HG03571 (cell line): ENCODE data around the gene ERI2.
"Not testable (repeated sequence)": the region's sequence is repeated elsewhere in the genome, so short reads cannot be mapped to it uniquely, and the experiment has no call there.

Experiments
- ATAC-seq: cut with Tn5 transposase; IDR thresholded peaks from one replicate; pipeline ENCODE4 v1.9.1; 2021; ENCODE audit not compliant: unreplicated experiment

ERI2 gene

DNA sequence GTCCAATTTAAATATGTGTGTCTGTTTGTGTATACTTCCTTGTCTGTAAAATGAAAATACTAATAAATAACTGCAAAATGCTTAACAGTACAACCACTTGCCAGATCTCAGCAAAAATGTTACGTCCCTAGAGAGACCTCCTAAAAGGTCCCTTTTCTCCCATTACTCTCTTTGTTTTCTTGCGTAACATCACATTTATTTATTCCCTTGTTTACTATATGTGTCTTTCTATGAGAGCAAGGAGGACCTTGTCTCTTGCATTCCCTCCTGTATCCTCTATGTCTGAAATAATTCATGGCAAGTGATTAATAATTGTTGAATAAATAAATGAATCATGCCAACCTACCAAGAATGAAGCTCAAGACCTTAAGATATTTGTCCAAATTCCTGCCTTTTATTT, 40.5 kb downstream of the ERI2 start:
- ATAC-seq, result no peak

DNA sequence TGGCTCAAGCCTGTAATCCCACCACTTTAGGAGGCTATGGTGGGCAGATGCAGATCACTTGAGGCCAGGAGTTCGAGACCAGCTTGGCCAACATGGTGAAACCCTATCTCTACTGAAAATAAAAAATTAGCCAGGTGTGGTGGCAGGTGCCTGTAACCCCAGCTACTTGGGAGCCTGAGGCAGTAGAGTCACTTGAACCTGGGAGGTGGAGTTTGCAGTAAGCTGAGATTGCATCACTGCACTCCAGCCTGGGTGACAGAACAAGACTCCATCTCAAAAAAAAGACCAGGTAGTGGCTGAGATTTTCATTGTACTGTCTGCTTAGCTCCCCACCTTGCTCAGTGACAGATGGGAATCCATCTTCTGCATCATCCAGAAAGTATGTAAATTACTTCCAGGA, 41.8 kb downstream of the ERI2 start:
- not testable (repeated sequence) for ATAC-seq

DNA sequence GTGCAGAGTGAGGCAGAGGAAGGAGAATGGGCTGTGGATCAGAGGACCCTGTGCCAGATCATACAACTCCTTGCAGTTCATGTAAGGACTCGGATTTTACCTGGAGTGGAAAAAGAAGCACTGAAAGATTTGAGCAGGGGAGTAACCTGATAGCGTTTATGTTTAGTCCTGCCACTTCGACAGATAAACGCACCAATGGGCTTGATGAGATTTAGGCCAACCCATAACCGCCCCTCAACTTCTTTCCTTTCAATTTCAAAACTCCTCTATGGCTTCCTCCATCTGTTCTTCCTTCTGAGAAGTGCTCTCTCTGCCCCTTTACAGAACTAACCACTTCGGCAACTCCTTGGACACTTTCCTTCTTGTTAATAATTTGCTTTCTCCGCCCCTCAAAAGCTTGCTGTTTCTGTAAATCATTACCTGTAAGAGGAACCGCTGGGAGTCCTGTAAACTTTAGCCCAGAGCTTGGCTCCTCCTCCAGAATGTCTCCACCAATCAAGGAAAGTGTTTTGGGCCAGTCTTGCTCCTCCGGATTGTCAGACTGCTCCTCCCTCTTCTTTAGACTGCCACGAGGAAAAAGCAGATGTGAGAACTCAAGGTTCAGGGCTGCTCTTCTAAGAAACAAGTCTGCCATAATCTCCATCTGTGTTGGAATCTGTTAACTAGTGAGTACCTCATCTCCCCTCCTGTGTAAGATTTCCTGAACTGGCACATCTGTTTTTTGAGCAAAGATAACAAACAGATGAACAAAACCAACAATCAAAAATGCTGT, 42.6 kb downstream of the ERI2 start, which contains the start of gene ACSM3:
TSS of gene ACSM3 (plus strand) at position 554 of the 772 bp plus-strand sequence. CDS start 6,021 bp downstream, outside the sequence.
- ATAC-seq, result peak; percentile 99

DNA sequence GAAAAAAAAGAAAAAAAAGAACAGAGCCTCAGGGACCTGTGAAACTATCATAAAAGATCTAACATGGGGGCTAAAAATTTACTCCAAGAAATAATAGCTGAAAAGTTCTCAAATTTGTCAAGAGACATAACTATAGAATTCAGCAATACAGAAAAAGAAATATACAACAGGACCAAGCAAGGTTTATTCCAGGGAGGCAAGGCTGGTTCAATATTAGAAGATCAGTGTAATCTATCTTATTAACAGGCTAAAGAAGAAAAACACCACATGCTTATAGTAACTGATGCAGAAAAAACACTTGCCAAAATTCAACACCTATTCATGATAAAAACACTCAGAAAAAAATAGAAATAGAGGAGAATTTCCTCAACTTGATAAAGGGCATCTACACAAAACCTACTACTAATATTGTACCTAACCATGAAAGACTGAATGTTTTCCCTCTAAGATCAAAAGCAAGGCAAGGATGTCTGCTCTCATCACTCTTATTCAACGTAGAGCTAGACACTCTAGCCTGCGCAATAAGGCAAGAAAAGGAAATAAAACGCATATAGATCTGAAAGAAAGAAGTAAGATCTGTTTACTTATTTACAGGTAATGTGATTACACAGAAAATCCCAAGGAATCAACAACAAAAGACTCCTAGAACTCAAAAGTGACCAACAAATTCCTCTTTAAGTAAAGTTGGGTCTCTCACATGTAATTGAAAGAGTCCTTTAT, 43.7 kb downstream of the ERI2 start:
- ATAC-seq, result no peak

DNA sequence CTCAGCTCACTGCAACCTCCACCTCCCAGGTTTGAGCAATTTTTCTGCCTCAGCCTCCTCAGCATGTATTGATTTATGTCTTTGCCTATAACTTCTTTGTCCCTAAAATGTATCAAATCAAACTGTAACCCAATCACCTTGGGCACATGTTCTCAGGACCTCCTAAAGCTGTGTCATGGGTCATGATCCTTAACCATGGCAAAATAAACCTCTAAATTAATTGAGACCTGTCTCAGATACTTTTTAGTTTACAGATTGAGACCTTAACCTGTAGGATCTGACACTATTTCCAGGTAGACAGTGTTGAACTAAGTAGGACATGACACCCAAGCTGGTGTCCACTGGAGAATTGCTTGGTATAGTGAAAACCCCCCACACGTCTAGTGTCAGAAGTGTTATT, 45.1 kb downstream of the ERI2 start:
- ATAC-seq, result no peak

DNA sequence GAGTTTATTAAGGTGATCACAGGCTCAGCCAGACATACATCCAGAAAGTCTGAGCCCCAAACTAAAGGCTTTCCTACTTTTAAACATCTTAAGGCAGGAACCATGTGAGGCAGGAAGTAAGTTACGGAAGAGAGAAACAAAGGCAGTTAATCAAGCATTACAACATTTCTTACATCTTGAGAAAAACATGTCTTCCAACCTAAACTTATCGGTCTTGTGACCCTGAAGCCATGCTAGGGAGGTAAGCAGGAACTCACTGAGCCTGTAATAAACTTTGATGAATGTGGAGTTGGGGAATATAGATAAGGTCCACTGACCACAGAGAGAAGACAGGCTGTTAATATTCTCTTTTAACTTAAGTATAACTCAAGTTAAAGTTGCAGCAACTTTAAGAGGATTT, 45.9 kb downstream of the ERI2 start:
- no peak for ATAC-seq

DNA sequence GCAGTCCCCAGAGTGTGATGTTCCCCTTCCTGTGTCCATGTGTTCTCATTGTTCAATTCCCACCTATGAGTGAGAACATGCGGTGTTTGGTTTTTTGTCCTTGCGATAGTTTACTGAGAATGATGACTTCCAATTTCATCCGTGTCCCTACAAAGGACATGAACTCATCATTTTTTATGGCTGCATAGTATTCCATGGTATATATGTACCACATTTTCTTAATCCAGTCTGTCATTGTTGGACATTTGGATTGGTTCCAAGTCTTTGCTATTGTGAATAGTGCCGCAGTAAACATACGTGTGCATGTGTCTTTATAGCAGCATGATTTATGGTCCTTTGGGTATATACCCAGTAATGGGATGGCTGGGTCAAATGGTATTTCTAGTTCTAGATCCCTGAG, 50.5 kb downstream of the ERI2 start:
- not testable (repeated sequence) for ATAC-seq

DNA sequence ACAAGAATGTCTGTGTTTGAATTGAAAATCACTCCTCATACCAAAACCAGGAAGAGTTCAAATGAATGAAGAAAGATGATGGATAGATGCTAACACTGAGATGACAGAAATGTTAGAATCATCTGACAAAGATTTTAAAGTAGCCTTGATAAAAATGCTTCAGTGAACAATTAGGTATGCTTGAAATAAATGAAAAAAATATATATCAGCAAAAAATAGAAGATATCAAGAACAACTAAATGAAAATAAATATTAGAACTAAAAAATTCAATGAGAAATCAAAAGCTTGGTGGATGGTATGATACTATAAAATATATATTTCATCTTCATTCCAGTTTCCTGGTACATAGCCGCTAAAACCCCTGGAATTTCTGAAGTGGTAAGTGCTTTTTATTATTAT, 51.0 kb downstream of the ERI2 start:
- no peak for ATAC-seq

DNA sequence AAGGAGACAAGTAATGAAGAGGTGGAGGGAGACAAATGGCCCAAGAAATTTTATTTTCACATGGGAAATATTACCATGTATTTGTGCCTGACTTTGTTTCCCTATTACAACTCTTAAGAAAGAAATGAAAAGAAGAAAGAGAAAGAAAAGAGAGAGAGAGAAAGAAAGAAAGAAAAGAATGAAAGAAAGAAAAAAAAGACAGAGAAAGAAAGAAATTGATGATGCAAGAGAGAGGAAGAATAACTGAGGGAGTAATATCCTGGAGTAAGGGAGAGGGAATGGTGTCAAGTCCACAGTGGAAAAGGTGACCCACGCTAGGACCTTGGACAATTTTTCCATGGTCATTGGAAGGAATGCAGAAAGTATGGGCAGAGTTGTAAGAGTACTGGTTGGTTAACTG, 52.5 kb downstream of the ERI2 start:
- ATAC-seq, result no peak

DNA sequence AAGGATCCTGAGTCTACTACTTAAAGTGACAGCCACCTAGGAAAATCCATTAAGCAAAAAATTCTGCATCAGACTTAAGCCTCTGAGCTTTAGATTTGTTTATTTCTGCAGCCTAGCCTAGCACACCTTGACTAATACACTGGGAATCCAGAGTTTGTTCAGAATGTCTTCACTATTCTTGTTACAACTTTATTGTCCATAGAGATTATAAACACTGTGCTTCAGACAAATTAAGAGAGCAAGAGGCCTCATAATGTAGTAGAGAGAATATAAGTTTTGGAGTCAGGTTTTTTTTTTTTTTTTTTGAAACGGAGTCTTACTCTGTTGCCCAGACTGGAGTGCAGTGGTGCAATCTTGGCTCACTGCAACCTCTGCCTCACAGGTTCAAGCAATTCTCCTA, 55.7 kb downstream of the ERI2 start:
- no peak for ATAC-seq

DNA sequence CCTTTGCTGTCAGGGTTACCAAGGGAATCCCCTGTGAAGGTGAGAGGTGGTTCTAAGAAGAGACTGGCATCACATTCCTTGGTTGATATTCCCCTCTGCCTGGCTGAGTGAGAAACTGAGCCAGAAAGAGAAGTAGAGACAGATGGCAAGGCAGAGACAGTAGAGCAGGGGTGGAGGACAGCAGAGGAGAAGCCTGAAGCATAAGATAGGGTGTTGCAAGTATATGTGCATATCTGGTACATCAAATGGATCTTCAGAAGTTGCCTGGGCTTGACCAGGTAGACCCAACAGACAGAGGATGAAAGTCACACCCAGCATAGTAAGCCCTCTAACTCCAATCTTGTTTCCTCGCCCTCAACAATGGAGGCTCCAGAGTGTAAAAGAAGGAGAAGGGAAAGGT, 56.8 kb downstream of the ERI2 start:
- no peak for ATAC-seq

DNA sequence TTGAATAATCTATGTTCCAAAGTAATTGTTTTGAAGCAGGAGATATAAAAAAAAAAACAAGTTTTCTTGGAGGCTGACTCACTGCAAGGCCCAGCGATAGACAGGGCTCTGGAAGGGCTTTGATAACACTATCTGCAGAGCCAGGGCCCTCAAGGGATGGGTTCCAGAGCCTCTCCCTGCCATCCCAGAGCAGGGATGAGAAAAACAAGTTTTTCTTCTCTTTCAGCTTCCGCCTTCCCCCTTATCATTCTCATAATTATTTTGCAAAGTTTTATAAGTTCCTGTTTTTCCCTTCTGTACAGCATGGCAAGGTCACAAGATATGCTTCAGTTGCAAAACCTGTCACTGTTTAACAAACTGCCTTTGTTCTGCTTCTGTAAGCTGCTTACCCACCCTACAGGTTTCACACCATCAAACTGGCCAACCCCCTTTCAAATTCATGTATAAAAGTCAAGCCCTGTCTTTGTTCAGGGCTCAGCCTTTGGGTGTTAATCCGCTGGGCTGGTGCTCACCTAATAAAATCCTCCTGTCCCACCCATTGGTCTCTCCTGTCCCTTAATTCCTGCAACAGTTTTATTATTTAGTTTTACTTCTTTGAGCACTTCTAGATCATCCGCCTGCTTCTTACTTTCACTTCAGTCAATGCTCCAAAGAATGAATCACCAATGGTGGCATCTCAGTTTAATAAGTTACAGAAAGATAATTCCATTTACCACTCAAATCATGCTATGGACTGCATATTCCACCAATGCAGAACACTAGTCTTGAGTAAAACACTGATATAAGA, 59.0 kb downstream of the ERI2 start:
- ATAC-seq, result no peak

DNA sequence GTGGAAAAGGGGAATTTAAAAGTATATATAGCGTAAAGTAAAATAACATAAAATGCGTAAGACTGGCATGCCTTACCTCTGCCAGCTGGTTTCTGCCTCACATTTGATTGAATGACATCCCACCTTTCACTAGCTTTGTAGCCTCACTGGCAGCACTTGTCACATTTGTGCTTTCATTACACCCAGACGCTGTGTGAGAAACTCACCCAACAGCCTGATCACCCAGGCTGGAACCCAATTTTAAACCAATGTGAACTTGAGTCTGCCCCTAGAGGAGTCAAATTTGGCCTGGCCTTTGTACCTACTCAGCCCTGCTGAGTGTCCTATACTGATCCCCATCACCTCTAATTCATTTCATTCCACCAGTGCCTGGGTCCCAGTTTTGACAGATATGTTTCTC, 59.8 kb downstream of the ERI2 start:
- ATAC-seq, result no peak
